GM23338 (cell line): ENCODE results near the gene ANKRA2. TPM values are rescaled to one million over a fixed set of nuclear protein-coding genes. Genes with fewer than 3 reads are reported as not detected.

ENCODE experiments used
- ATAC-seq: fragments of 200-7000 bp; cut with Tn5 transposase; 3 replicates; pipeline ENCODE4 v1.9.1; 2020
- DNase-seq: peaks from one replicate; pipeline ENCODE4 v3.0.0-alpha.2; 2015; ENCODE audit warnings: low spot score
- H2AFZ ChIP-seq: fragments of 200-600 bp; sonication (generic); 2 replicates; pipeline ENCODE4 v1.8.0; 2016; ENCODE audit warnings: antibody characterized with exemption, mild to moderate bottlenecking, moderate library complexity
- H3F3A ChIP-seq: fragments of 200-600 bp; sonication (generic); replicated peaks from 2 replicates; pipeline ENCODE4 v1.8.0; 2017; ENCODE audit warnings: antibody characterized with exemption, mixed run types, low read depth
- H3K27ac ChIP-seq: fragments of 200-600 bp; sonication (generic); 2 replicates; pipeline ENCODE4 v1.6.1; 2016; ENCODE audit warnings: low read depth
- H3K27me3 ChIP-seq: fragments of 200-600 bp; sonication (generic); 2 replicates; pipeline ENCODE4 v1.8.0; 2016; ENCODE audit warnings: mild to moderate bottlenecking, mixed run types, moderate library complexity; ENCODE audit not compliant: insufficient read depth
- H3K36me3 ChIP-seq: fragments of 200-600 bp; sonication (generic); 2 replicates; pipeline ENCODE4 v1.8.0; 2016; ENCODE audit warnings: mild to moderate bottlenecking; ENCODE audit not compliant: insufficient read depth
- H3K4me1 ChIP-seq: fragments of 200-600 bp; sonication (generic); 2 replicates; pipeline ENCODE4 v1.8.0; 2016; ENCODE audit warnings: mild to moderate bottlenecking, moderate library complexity; ENCODE audit not compliant: insufficient read depth
- H3K4me2 ChIP-seq: fragments of 200-600 bp; sonication (generic); 2 replicates; pipeline ENCODE4 v1.7.1; 2017; ENCODE audit warnings: mixed run types
- H3K4me3 ChIP-seq: fragments of 200-600 bp; sonication (generic); 2 replicates; pipeline ENCODE4 v1.6.1; 2016; ENCODE audit warnings: mixed run types
- H3K79me2 ChIP-seq: fragments of 200-600 bp; sonication (generic); replicated peaks from 2 replicates; pipeline ENCODE4 v1.8.0; 2017; ENCODE audit warnings: mild to moderate bottlenecking; ENCODE audit not compliant: insufficient read depth
- H3K9me2 ChIP-seq: fragments of 200-600 bp; sonication (generic); 2 replicates; pipeline ENCODE4 v1.8.0; 2017; ENCODE audit not compliant: insufficient read depth
- H4K20me1 ChIP-seq: fragments of 200-600 bp; sonication (generic); replicated peaks from 2 replicates; pipeline ENCODE4 v1.8.0; 2017; ENCODE audit warnings: mild to moderate bottlenecking; ENCODE audit not compliant: insufficient read depth
- H3K27ac Mint-ChIP-seq: 2 replicates; pipeline ENCODE4 v1.8.0; 2020; ENCODE audit warnings: inconsistent platforms, mild to moderate bottlenecking, moderate library complexity, mixed read lengths
- H3K27me3 Mint-ChIP-seq: 3 replicates; pipeline ENCODE4 v1.8.0; 2022; ENCODE audit warnings: low read depth, mild to moderate bottlenecking, moderate library complexity, mixed read lengths, inconsistent platforms; ENCODE audit not compliant: insufficient read depth, poor library complexity
- H3K36me3 Mint-ChIP-seq: 3 replicates; pipeline ENCODE4 v1.8.0; 2021; ENCODE audit warnings: low read depth, mild to moderate bottlenecking, inconsistent platforms, moderate library complexity, mixed read lengths
- H3K4me1 Mint-ChIP-seq: 3 replicates; pipeline ENCODE4 v1.8.0; 2020; ENCODE audit warnings: mild to moderate bottlenecking, inconsistent platforms, mixed read lengths
- H3K4me3 Mint-ChIP-seq: 3 replicates; pipeline ENCODE4 v1.8.0; 2021; ENCODE audit warnings: moderate library complexity, mild to moderate bottlenecking, inconsistent platforms, mixed read lengths
- H3K9me3 Mint-ChIP-seq: 3 replicates; pipeline ENCODE4 v1.8.0; 2020; ENCODE audit warnings: moderate library complexity, mild to moderate bottlenecking, inconsistent platforms, mixed read lengths
- CREB1 ChIP-seq: fragments of 250-450 bp; sonication (Bioruptor Pico); IDR thresholded peaks from 2 replicates; pipeline ENCODE4 v1.5.0; 2020; ENCODE audit warnings: low read depth, mild to moderate bottlenecking, moderate library complexity
- EZH2 ChIP-seq: fragments of 200-600 bp; sonication (generic); IDR thresholded peaks from one replicate; pipeline ENCODE4 v1.8.0; 2017; ENCODE audit warnings: antibody characterized with exemption, mild to moderate bottlenecking, low read depth; ENCODE audit not compliant: unreplicated experiment
- EZH2phosphoT487 ChIP-seq: fragments of 200-600 bp; sonication (generic); IDR thresholded peaks from one replicate; pipeline ENCODE4 v1.8.1; 2018; ENCODE audit warnings: antibody characterized with exemption; ENCODE audit not compliant: unreplicated experiment
- NANOG ChIP-seq: IDR thresholded peaks from 2 replicates; pipeline ENCODE4 v1.6.1; 2016; ENCODE audit warnings: antibody characterized with exemption, borderline replicate concordance
- POLR2AphosphoS5 ChIP-seq: IDR thresholded peaks from 2 replicates; pipeline ENCODE4 v1.6.1; 2016; ENCODE audit warnings: antibody characterized with exemption, low read depth
- REST ChIP-seq: IDR thresholded peaks from one replicate; pipeline ENCODE4 v1.6.1; 2018; ENCODE audit warnings: antibody characterized with exemption; ENCODE audit not compliant: unreplicated experiment
- STAT1 ChIP-seq: IDR thresholded peaks from one replicate; pipeline ENCODE4 v1.6.1; 2016; ENCODE audit warnings: antibody characterized with exemption; ENCODE audit not compliant: unreplicated experiment
- ZNF114 ChIP-seq: fragments of 250-450 bp; sonication (Bioruptor Pico); IDR thresholded peaks from 2 replicates; pipeline ENCODE4 v1.5.0; 2020; ENCODE audit warnings: mild to moderate bottlenecking, moderate library complexity
- ZNF331 ChIP-seq: fragments of 250-450 bp; sonication (Bioruptor Pico); IDR thresholded peaks from 2 replicates; pipeline ENCODE4 v1.5.0; 2020; ENCODE audit warnings: low read depth, mild to moderate bottlenecking, moderate library complexity
- ZNF462 ChIP-seq: fragments of 250-450 bp; sonication (Bioruptor Pico); IDR thresholded peaks from 2 replicates; pipeline ENCODE4 v1.5.0; 2020; ENCODE audit warnings: mild to moderate bottlenecking, moderate library complexity
- polyA plus RNA-seq: library from polyadenylated mRNA; unstranded; fragments of >200 nt; fragmentation: Nextera tagmentation; extraction: Ambion mirVana; gene quantifications from 2 replicates; pipeline ENCODE4 v1.2.1, GENCODE V29; 2016
- total RNA-seq: library from RNA; depleted of rRNA; stranded (reverse); fragments of >200 nt; shearing (Covaris generic); gene quantifications from 2 replicates; pipeline ENCODE4 v1.2.3, GENCODE V29; 2014
- TF ChIP-seq, protein P1 (sequence below): IDR thresholded peaks from 2 replicates; pipeline ENCODE4 v1.6.1; 2016; ENCODE audit warnings: antibody characterized with exemption
- TF ChIP-seq, protein P2 (sequence below), 2 experiments: fragments of 200-600 bp in 1 of 2; sonication (generic) in 1 of 2; conservative IDR thresholded peaks; 2 replicates each; pipeline versions ENCODE4 v1.5.1 to v1.6.1; 2016 to 2017; ENCODE audit warnings: antibody characterized with exemption in 2 of 2, low read depth in 2 of 2, mild to moderate bottlenecking in 2 of 2, moderate library complexity in 1 of 2

The ANKRA2 gene
- total and polyA plus RNA-seq, 2 experiments from 2014 or later = 13.1 to 15.3 TPM

DNA sequence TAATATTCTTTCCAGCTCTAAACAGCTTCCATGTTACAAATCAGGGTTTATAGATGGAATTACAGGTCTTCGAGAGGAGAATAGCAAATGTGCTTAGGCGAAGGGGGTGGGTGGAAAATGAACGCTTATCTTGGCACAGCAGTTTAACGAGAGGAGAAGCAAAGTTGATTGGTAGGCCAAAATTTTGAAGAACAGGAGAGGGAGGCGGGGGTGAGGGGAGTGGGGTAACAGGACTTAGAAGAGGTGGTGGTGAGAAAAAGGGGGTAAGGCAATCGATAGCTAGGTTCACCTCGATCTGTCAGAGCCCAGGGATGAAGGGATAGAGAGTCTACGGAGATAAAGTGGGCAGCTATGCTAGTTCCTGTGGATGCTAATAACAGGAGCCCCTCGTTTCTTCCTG is 764 bp downstream of the ANKRA2 start:
- ATAC-seq = peak; percentile 7; the same call in 2 of the 3 replicates
- Histone ChIP-seq H3K4me1 (peaks cover 12% of the 10 kb centered on the region), H3K4me3 (peak overlapping the region; percentile 90), H4K20me1 (peaks cover 7% of the 10 kb centered on the region), H3K27ac (peak overlapping the region; percentile 79; the same call in 1 of the 2 replicates), H3F3A (no peaks in the 10 kb centered on the region), H2AFZ (peak overlapping the region; percentile 80), H3K27me3 (no peaks in the 10 kb centered on the region), H3K9me2 (no peaks in the 10 kb centered on the region), H3K79me2 (peaks cover 57% of the 10 kb centered on the region), H3K36me3 (peaks cover 7% of the 10 kb centered on the region), H3K4me2 (peak overlapping the region; percentile 97)
- H3K4me1 Mint-ChIP-seq = peaks cover 9% of the 10 kb centered on the region
- H3K27ac Mint-ChIP-seq = peak overlapping the region; percentile 98
- H3K4me3 Mint-ChIP-seq = peak overlapping the region; percentile 97
- no peak for TF ChIP-seq ZNF114
- TF ChIP-seq EZH2 = no peak
- TF ChIP-seq NANOG = no peak
- TF ChIP-seq, protein P1, sequence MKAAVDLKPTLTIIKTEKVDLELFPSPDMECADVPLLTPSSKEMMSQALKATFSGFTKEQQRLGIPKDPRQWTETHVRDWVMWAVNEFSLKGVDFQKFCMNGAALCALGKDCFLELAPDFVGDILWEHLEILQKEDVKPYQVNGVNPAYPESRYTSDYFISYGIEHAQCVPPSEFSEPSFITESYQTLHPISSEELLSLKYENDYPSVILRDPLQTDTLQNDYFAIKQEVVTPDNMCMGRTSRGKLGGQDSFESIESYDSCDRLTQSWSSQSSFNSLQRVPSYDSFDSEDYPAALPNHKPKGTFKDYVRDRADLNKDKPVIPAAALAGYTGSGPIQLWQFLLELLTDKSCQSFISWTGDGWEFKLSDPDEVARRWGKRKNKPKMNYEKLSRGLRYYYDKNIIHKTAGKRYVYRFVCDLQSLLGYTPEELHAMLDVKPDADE = no peak
- no peak for TF ChIP-seq CREB1 (CRISPR knock-in tag)
- TF ChIP-seq ZNF331 (CRISPR knock-in tag) = no peak
- TF ChIP-seq REST = no peak
- TF ChIP-seq, protein P2, sequence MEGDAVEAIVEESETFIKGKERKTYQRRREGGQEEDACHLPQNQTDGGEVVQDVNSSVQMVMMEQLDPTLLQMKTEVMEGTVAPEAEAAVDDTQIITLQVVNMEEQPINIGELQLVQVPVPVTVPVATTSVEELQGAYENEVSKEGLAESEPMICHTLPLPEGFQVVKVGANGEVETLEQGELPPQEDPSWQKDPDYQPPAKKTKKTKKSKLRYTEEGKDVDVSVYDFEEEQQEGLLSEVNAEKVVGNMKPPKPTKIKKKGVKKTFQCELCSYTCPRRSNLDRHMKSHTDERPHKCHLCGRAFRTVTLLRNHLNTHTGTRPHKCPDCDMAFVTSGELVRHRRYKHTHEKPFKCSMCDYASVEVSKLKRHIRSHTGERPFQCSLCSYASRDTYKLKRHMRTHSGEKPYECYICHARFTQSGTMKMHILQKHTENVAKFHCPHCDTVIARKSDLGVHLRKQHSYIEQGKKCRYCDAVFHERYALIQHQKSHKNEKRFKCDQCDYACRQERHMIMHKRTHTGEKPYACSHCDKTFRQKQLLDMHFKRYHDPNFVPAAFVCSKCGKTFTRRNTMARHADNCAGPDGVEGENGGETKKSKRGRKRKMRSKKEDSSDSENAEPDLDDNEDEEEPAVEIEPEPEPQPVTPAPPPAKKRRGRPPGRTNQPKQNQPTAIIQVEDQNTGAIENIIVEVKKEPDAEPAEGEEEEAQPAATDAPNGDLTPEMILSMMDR (conservative IDR thresholded peaks at IDR 0.05; ENCODE audit: low read depth in 2 of 2) = no peak
- no peak for TF ChIP-seq EZH2phosphoT487
- TF ChIP-seq POLR2AphosphoS5 = no peak
- TF ChIP-seq ZNF462 (CRISPR knock-in tag) = no peak
- TF ChIP-seq STAT1 = no peak
- no peaks in the 10 kb centered on the region for H3K9me3 Mint-ChIP-seq
- DNase-seq = no peak
- peaks cover 9% of the 10 kb centered on the region for H3K27me3 Mint-ChIP-seq
- peaks cover 11% of the 10 kb centered on the region for H3K36me3 Mint-ChIP-seq
